Fibroblast of skin of left quadriceps (primary cell): ENCODE data around the gene SRGAP3.

Source experiments
- DNase-seq, 2 experiments: peaks; one replicate each; pipeline ENCODE4 v3.0.0-alpha.2; 2013; ENCODE audit warnings: low read depth in 2 of 2

SRGAP3 gene

DNA sequence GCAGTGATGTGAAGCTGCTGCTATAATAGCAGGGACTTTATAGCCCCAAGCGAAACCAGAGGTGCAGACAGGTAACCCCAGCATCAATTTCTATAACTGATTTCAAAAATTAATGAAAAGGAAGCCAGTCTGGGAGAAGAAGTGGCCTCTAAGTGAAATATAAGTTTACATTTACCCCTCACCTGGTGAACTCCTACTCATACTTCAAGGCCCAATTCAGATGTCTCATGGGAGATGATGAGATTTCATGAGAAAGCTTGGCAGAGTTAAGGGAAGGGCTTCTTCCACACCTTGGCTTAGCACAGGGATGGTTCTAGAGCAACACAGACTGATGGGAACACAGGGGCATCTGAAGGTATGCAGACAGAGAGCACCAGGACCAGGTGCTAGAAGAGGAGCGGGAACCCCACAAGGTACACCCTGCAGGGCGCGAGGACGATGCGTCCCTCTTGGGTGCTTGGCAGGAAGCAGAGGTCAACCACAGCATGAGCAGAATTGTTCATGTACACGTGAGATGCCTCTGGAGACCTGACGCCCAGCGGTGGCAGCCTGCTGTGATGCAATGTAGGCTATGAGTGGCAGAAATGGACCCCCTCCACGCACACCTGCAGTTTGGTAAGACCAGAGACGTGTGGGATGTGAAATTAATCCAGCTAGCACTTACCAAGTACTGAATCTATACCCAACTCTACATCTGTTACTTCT, 102.9 kb downstream of the SRGAP3 start:
- DNase-seq, result no peak

GRCh38 chr3:9143184-9143583, 106.3 kb downstream of the SRGAP3 start:
- no peak for DNase-seq

GRCh38 chr3:9142362-9142761, 107.1 kb downstream of the SRGAP3 start:
- no peak for DNase-seq

DNA sequence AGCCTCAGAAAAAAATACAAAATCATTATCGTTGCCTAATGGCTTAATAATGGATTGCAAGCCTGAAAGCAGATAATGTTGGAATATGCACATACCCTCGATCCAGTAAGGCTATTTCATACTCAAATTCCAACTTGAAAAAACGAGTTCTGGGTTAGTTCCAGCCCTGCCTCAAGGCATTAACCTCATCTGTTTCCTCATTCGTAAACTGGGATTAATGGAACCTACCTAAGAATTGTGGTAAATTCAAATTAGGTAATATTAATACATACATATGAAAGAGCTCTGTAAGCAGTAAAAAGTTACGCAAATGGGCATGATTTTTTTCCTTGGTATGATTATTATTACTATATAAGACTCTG, 107.5 kb downstream of the SRGAP3 start:
- DNase-seq, result no peak

DNA sequence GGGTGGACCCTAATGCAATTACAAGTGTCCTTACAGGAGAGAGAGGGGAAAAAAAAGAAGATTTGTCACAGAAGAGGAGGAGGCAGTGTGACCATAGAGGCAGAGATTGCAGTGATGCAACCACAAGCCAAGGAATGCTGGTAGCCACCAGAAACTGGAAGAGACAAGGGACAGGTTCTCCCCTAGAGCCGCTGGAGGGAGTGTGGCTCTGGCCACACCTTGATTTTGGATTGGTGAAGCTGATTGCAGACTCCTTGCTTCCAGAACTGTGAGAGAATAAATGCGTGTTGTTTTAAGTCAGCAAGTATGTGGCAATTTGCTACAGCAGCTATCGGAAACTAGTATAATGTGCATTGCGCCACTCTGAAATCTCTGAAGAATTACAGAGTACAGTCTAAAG, 110.1 kb downstream of the SRGAP3 start:
- no peak for DNase-seq

GRCh38 chr3:9137676-9138075, 111.8 kb downstream of the SRGAP3 start:
- DNase-seq, result no peak

GRCh38 chr3:9136746-9137465, 112.5 kb downstream of the SRGAP3 start:
- DNase-seq, result no peak

GRCh38 chr3:9135930-9136525, 113.4 kb downstream of the SRGAP3 start:
- DNase-seq, result no peak

- DNase-seq, result no peak
Observed at GRCh38 chr3:9135526-9135925, 113.9 kb downstream of the SRGAP3 start.

DNA sequence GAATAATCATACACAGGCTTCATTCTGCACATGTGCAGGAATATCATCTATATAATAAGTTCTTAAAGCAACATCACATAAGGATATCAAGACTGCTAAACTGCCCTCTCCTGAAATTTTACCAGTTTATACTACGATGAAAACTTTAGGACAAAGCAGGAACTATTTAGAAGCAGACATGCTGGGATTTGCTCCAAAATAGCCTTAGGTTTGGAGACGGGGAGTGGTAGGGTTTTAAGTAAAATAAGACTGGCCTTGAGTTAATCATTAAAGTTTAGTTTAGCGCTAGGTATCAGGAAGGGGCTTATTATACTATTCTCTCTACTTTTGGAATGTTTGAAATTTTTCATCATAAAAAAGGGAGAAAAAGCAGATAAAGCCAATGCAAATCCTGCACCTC, 115.8 kb downstream of the SRGAP3 start:
- no peak for DNase-seq

DNA sequence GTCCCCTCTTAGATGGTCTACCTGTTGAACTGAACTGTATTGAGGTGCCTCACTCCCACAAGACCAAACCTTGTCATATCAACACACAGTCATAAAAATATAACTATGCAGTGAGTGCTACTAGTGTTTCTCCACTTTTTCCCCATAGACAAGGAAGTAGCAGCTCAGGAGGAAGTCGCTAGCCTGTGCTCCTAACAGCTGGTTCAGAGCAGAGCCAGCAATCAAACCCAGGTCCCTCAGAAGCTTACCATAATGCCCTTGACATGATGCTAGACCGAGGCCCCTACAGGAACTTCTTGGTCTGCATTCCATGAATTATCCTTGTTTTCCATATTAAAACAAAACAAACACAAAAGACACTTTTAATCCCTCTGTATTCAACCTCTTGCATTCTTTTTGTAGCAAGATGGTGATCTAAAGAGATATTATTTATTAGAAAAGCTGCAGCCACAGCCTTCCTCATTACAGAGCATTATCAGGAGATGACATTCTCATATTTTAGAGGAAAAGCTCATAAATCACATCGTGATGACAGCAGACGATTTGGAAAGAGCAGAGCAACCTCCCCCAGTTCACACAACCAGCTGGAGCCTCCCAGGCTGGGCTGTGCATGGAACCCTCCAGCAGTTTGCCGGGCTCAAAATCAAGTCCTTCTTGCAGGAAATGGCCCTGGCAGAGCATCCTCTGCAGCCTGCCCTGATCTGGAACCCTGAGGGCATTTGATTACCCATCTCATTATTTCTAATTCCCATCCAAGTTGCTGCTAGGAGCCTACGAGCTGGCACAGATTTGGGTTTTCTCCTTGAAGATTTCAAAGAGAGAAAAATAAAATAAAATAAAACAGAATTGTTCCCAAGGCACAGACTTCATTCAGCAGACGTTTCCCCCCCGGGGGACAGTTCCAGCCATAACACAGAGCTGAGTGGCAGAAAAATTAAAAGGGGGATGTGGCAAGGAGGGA, 118.8 kb downstream of the SRGAP3 start:
- peak; percentile 18 to 23 for DNase-seq

- no peak for DNase-seq
Observed at GRCh38 chr3:9129365-9129764, 120.1 kb downstream of the SRGAP3 start.

DNA sequence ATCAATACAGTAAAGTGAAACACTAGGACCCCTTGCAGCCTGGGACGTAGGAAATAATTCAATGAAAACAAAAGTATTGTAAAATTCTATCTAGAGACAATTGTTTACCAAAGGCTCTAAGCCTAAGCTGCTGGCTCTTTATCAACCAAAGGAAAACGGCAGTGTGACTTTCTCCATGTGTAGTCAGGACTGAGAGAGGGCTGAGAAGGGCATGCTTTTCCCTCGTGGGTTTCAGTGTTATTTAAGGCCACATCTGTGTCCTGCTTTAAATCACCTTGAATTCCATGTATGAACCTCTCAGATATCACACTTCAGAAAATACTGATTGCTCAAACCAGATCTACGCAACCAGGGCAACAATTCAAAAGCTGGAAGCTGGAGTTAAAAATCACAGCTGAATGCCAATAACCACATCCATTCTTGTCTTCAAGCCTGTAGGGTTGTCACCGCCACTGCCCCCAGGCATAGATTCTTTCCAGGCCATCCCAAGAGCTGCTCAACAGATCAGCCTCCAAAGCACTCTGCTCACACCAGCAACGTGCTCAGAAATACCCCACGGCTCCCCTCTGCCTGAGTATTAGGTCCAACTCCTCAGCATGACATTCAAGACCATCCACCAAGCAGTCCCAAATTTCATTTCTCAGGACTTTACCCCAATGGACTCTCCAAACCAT, 124.0 kb downstream of the SRGAP3 start:
- no peak for DNase-seq

GRCh38 chr3:9124730-9125129, 124.7 kb downstream of the SRGAP3 start:
- DNase-seq, result no peak

DNA sequence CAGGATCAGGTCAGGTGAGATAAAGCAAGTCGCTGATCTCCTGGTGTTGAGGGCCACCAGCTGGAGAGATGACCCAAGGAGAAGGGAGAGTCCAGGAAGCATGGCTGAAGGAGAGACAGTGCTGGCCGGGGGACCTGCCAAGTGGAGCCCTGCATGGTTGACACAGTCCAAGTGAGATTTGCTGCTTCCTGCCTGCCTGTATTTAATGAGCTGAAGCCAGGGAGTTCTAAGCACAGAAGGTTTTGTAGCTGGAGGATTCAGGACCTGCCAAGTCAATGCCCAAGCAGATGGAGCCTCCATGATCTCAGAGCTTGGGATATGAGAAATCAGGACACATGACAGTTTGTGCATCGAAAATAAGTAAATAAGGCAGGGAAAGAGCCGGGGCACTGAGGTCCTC, 125.6 kb downstream of the SRGAP3 start:
- DNase-seq, result no peak

- DNase-seq, result no peak
Observed at GRCh38 chr3:9122732-9123364, 126.6 kb downstream of the SRGAP3 start.

GRCh38 chr3:9121366-9122001, 128.0 kb downstream of the SRGAP3 start:
- DNase-seq, result no peak

GRCh38 chr3:9119331-9119730, 130.1 kb downstream of the SRGAP3 start:
- DNase-seq, result no peak

- no peak for DNase-seq
Observed at GRCh38 chr3:9118222-9118621, 131.2 kb downstream of the SRGAP3 start.

DNA sequence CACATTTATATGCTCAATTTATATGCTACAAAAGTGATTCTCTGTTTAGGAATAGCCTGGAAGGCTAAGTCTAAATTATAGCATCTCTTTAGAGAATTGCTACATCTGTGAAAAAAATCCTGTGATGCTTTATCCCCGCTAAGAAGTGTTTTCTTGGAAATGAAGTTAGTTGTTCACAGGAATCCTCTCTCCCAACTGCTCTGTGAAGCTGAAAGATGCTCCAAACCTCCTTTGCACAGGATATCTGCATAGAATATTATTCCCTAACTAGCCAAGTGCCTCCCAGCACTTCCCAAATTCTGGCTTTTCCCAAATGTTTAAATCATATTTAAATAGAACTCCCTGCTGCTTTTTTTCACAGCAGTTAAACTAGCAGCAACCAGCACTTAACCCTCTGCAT, 132.2 kb downstream of the SRGAP3 start:
- no peak for DNase-seq

- no peak for DNase-seq
Observed at GRCh38 chr3:9116336-9116735, 133.1 kb downstream of the SRGAP3 start.
